Subcutaneous abdominal adipose tissue (tissue), 5 donors: ENCODE results near the gene RAPGEF2.

Experiments
- H3K27ac ChIP-seq: one replicate; pipeline ENCODE4 v1.7.0; 2013; ENCODE audit warnings: low read depth, mild to moderate bottlenecking, inconsistent platforms, low read length, moderate library complexity
- H3K27me3 ChIP-seq, 5 donors: one replicate each; pipeline ENCODE4 v1.7.0; 2013; ENCODE audit warnings: low read length in 5 of 5, inconsistent platforms in 1 of 5; ENCODE audit not compliant: control insufficient read depth in 5 of 5, insufficient read depth in 4 of 5
- H3K36me3 ChIP-seq, 5 donors: one replicate each; pipeline ENCODE4 v1.7.0; 2013; ENCODE audit warnings: low read length in 5 of 5; ENCODE audit not compliant: control insufficient read depth in 5 of 5, insufficient read depth in 5 of 5
- H3K4me1 ChIP-seq, 5 donors: one replicate each; pipeline ENCODE4 v1.7.0; 2013; ENCODE audit warnings: low read length in 5 of 5, mild to moderate bottlenecking in 3 of 5, moderate library complexity in 1 of 5; ENCODE audit not compliant: control insufficient read depth in 5 of 5, insufficient read depth in 5 of 5
- H3K4me3 ChIP-seq, 5 donors: one replicate each; pipeline ENCODE4 v1.7.0; 2013; ENCODE audit warnings: low read length in 5 of 5, low read depth in 1 of 5
- H3K9ac ChIP-seq, 5 donors: one replicate each; pipeline ENCODE4 v1.7.0; 2013; ENCODE audit warnings: low read length in 5 of 5, mild to moderate bottlenecking in 4 of 5, moderate library complexity in 3 of 5
- H3K9me3 ChIP-seq, 5 donors: one replicate each; pipeline ENCODE4 v1.7.0; 2013; ENCODE audit warnings: low read length in 5 of 5; ENCODE audit not compliant: control insufficient read depth in 5 of 5
- donor health status: healthy.
- donor health status: healthy.
- donor health status: healthy.
- donor health status: healthy.
- donor health status: healthy.

The RAPGEF2 gene

DNA sequence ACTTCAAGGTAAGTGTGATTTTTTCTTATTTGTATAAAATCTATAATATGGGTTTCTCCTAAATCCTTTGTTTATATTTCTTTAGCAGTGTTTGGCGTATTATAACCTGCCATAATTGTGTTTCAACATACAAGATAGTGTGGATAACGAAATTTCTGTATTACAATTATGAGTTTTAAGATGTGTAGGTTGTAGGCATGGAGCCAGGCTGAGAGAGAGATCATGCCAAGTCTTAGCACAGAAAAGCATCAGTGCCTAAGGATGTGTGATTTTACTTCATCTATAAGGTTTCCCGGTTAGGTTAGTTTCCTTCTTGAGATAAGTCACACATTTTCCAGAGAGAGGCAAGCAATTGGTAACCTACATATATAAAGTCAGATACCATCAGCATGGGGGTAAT lies 161.2 kb downstream of the RAPGEF2 start:
- H3K9ac ChIP-seq = no peak overlapping the region
- no peak overlapping the region for H3K27ac ChIP-seq
- no peaks in the 10 kb centered on the region for H3K9me3 ChIP-seq
- no peaks in the 10 kb centered on the region for H3K27me3 ChIP-seq
- H3K36me3 ChIP-seq = no peaks in the 10 kb centered on the region
- H3K4me3 ChIP-seq = no peak overlapping the region
- peaks cover 1 to 34% (median 22%) of the 10 kb centered on the region in 5 donors for H3K4me1 ChIP-seq

DNA sequence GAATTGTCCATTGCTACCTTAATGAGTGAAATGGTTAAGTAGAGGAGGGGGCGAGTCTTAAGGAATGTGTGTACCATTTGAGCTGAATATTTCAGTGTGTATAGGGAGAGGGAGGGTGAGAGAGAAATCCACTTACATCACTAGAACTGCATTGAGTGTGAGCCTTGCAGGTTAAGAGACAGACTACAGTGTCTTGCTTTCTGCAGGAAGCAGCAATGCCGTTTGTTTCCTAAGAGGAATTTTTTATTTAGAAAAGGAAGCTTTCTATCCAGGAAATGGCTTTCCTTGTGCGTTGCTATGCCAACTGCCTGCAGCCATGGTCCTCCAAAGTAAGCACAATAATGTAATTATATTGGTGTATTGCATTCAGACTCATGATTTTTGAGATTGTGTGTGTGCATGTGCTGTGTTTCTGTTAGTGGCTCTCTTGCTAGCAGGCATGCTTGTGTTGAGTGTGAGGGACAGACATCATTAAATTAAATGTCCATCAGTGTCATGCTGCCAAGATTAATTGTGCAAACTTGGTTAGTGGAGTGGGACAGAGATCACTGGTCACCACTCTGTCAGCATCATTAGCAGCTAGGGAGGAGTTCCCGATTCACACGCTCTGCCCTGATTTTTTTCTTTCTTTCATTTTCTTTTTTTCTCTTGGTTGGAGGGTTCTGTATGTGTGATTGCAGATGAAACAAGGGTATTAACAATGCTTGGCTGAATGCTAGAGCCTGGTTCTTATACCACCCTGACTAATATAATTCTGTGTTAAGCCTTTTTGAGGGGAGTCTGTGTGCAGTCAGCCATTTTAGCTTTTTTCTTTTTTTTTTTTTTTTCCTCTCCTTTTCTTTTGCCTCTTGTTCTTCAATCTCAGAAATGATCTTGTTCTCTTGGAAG lies 164.3 kb downstream of the RAPGEF2 start:
- H3K27ac ChIP-seq = peak overlapping the region; percentile 88
- H3K9me3 ChIP-seq = no peaks in the 10 kb centered on the region
- peak overlapping the region; percentile 32 to 72 (median 55) for H3K4me3 ChIP-seq
- no peaks in the 10 kb centered on the region for H3K27me3 ChIP-seq
- H3K36me3 ChIP-seq = no peaks in the 10 kb centered on the region
- peaks cover 1 to 48% (median 36%) of the 10 kb centered on the region in 5 donors for H3K4me1 ChIP-seq
- peak overlapping the region in 4 of 5 donors; percentile 1 to 73 (median 62) for H3K9ac ChIP-seq

DNA sequence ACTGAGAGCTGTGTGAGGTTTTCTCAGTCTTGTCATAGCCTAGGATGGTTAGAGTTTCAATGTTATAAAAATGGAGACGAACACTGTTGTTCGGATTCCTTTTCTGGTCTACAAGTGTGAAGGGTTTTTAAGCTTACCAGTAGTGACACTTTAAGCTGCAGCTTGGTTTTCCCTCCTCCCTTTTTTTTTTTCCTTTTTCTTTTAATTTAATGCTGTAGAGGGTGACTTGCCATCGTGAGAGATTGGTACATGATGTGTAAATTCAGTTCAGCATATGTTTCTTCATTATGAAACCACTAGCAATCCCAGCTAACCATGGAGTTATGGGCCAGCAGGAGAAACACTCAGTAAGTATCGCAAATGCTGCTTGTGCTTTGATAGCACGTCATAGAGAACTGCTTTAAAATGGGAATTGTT lies 165.0 kb downstream of the RAPGEF2 start:
- Histone ChIP-seq H3K4me3 (peak overlapping the region; percentile 32 to 72 (median 55)), H3K9ac (peak overlapping the region in 4 of 5 donors; percentile 1 to 73 (median 62)), H3K9me3 (no peaks in the 10 kb centered on the region), H3K27me3 (no peaks in the 10 kb centered on the region), H3K4me1 (peaks cover 1 to 49% (median 38%) of the 10 kb centered on the region in 5 donors), H3K27ac (peak overlapping the region; percentile 88), H3K36me3 (no peaks in the 10 kb centered on the region)

DNA sequence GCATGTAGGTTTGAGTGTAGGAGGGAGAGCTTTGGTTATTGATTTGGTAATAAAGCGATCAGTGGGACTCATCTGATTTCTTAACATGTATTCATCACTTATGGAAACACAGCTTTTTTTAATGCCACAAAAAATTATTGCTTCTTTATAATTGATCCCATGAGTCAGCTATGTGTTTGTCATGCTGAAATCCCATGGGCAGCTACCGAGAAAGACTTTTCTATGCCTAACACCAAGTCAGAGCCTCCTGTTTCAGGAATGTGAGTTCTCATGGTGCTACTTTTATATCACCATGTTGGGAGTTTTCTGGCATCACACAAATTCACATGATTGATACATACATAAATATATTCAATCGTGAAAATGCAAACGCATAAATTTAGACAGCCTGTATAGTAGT lies 165.7 kb downstream of the RAPGEF2 start:
- H3K4me1 ChIP-seq = peaks cover 1 to 56% (median 45%) of the 10 kb centered on the region in 5 donors
- peak overlapping the region in 2 of 5 donors; percentile 51 to 72 for H3K4me3 ChIP-seq
- H3K9ac ChIP-seq = peak overlapping the region in 2 of 5 donors; percentile 54 to 70
- no peaks in the 10 kb centered on the region for H3K27me3 ChIP-seq
- no peaks in the 10 kb centered on the region for H3K36me3 ChIP-seq
- H3K9me3 ChIP-seq = no peaks in the 10 kb centered on the region
- peak overlapping the region; percentile 88 for H3K27ac ChIP-seq

DNA sequence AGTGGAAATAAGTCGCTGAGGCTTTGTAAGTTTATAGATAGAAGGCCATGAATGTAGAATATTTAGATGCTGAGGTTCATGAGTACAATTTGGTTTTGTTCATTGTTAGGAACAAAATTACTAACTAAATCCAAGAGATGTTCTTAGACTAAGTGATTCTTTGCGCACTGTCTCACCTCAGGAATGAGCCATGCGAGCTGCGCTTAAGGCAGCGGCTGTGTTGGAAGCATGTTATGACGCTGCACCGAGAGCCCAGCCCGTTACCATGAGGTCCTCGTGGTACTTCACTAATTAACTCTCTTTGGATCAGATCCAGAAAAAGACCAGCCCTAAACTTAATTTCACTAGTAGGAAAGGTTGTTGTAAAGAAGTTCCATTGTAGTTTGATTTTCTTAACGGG lies 166.2 kb downstream of the RAPGEF2 start:
- Histone ChIP-seq H3K27ac (peak overlapping the region; percentile 78), H3K36me3 (no peaks in the 10 kb centered on the region), H3K4me3 (peak overlapping the region in 2 of 5 donors; percentile 12 to 72), H3K9me3 (no peaks in the 10 kb centered on the region), H3K9ac (peak overlapping the region in 1 of 5 donors; percentile 3), H3K27me3 (no peaks in the 10 kb centered on the region), H3K4me1 (peaks cover 1 to 59% (median 49%) of the 10 kb centered on the region in 5 donors)

DNA sequence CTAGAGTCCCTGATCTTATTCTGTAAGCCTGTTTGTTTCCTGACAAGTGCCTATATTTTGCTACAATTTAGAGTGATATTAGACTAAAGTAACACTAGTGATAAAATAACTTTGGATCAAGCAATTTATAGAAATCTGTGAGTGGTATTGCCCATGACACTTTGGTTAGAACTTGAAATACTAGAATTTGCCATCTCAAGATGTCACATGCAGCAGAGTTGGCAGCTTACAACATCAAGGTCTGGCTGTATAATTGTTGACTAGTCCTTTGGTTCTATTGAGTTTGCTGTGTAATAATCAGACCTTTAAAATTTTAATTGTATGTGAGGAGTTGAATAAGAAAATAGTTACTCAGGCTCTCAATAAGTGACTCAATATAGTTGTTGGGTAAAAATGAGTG lies 167.1 kb downstream of the RAPGEF2 start:
- peak overlapping the region; percentile 78 for H3K27ac ChIP-seq

DNA sequence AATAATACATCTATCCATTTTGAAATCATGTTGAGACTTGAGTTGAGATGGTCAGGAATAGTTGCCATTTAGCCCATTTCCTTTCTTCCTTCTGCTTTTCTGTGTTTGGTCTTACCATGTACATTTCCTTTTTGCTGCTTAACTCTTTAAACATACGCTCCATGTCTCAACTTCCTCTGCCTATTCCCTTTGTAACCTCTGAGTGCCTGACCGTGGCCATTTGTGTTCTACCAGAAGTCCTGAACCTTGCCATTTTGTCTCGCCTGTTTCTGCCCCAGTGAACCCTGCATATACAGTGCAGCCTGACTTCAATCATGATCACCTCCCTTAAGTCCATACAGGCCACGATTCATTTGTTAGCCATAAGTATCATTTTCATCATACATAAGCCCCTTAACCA lies 169.0 kb downstream of the RAPGEF2 start:
- no peaks in the 10 kb centered on the region for H3K9me3 ChIP-seq
- H3K36me3 ChIP-seq = no peaks in the 10 kb centered on the region
- H3K4me1 ChIP-seq = peaks cover 1 to 56% (median 49%) of the 10 kb centered on the region in 5 donors
- H3K4me3 ChIP-seq = no peak overlapping the region
- H3K27ac ChIP-seq = peak overlapping the region; percentile 40
- H3K9ac ChIP-seq = no peak overlapping the region
- no peaks in the 10 kb centered on the region for H3K27me3 ChIP-seq

More for the DNA sequence above, 167.1 kb downstream of the RAPGEF2 start:
- H3K4me1 ChIP-seq = peaks cover 1 to 59% (median 51%) of the 10 kb centered on the region in 5 donors
- H3K4me3 ChIP-seq = no peak overlapping the region
- no peaks in the 10 kb centered on the region for H3K27me3 ChIP-seq
- peak overlapping the region in 1 of 5 donors; percentile 13 for H3K9ac ChIP-seq
- H3K36me3 ChIP-seq = no peaks in the 10 kb centered on the region
- H3K9me3 ChIP-seq = no peaks in the 10 kb centered on the region

DNA sequence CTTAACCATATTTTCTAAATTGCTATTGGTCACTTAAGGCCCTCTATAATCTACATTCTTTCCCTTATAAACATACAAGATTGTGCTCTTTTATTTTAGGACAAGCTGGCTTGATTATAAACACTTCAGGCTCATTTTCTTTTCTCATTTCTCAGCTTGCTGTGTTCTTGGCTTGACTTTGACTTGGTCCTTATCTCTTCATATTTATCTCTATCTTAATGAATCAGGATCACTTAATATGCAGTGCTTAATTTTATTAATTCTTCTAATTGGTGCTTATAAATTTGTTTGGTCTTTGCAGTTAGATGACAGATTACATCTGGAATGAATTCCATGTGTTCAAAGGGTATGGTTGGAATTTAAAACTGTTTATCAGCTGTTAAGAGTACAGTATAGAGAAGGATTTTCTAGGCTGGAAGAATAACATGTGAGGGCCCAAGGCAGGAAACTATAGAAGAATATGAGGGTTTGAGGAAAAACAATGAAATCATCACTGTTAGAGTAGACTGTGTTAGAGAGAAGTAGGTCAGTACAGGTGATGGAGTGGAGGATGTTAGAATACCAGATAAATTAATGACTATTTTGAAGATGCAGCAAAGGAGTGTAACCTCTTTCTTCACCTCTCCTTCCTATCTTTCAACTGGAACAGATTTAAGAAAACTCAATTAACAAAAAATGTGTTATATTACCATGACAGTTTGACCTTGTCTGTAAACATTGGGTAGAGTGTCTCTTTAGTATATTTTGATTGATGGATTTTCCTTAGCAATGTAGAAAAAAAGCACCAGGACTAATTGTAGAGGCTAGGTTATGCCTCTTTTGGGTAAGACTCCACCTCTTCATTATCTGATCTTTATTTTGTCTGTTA lies 169.6 kb downstream of the RAPGEF2 start:
- no peaks in the 10 kb centered on the region for H3K27me3 ChIP-seq
- no peaks in the 10 kb centered on the region for H3K36me3 ChIP-seq

DNA sequence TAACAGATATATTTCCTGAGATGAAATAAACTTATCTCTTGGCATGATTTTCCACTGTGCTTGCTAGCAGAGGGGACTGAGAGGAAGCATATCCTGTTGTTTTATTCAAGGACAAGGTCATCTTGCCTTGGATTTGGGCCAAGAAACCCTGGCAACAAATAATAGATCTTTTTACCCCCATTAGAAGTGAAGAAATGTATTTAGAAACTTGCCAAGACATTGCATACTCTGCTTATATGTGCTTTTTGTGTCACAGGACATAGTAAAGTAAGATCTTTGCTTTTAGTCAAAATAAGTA lies 170.2 kb downstream of the RAPGEF2 start:
- peak overlapping the region; percentile 34 for H3K27ac ChIP-seq
- H3K36me3 ChIP-seq = no peaks in the 10 kb centered on the region
- H3K9me3 ChIP-seq = no peaks in the 10 kb centered on the region
- H3K9ac ChIP-seq = no peak overlapping the region
- H3K27me3 ChIP-seq = no peaks in the 10 kb centered on the region
- no peak overlapping the region for H3K4me3 ChIP-seq
- peaks cover under 1 to 45% (median 37%) of the 10 kb centered on the region in 5 donors for H3K4me1 ChIP-seq

More for the DNA sequence above, 169.6 kb downstream of the RAPGEF2 start:
- peak overlapping the region; percentile 40 for H3K27ac ChIP-seq
- H3K9ac ChIP-seq = no peak overlapping the region
- H3K4me3 ChIP-seq = no peak overlapping the region
- H3K4me1 ChIP-seq = peaks cover 1 to 51% (median 43%) of the 10 kb centered on the region in 5 donors
- no peaks in the 10 kb centered on the region for H3K9me3 ChIP-seq
